Activated CD4-positive, alpha-beta memory T cell treated with anti-CD3 and anti-CD28 coated beads for 36 hours (primary cell): Measurements from ENCODE around the gene UBE3C. TPM values are rescaled to one million over a fixed set of nuclear protein-coding genes. Genes with fewer than 3 reads are reported as not detected.

ENCODE experiments used
- CTCF ChIA-PET: fragments of 350-600 bp; sonication (Branson Sonifier 250); formaldehyde crosslinking; loops from one replicate; lab custom pipeline; 2021; ENCODE audit warnings: antibody characterized with exemption, inconsistent platforms; lab: Charles Lee
- POLR2A ChIA-PET: fragments of 350-600 bp; sonication (Branson Sonifier 250); formaldehyde crosslinking; loops from one replicate; lab custom pipeline; 2021; ENCODE audit warnings: antibody characterized with exemption; lab: Charles Lee
- DNase-seq: peaks from one replicate; pipeline ENCODE4 v3.0.0-alpha.2; 2020
- H3K27ac Mint-ChIP-seq: one replicate; pipeline ENCODE4 v1.8.0; 2021; ENCODE audit warnings: mixed read lengths
- H3K27me3 Mint-ChIP-seq: one replicate; pipeline ENCODE4 v1.8.0; 2021; ENCODE audit warnings: mixed read lengths
- H3K36me3 Mint-ChIP-seq: one replicate; pipeline ENCODE4 v1.8.0; 2021; ENCODE audit warnings: mixed read lengths
- H3K4me1 Mint-ChIP-seq: one replicate; pipeline ENCODE4 v1.8.0; 2021; ENCODE audit warnings: low read depth, mixed read lengths
- H3K4me3 Mint-ChIP-seq: one replicate; pipeline ENCODE4 v1.8.0; 2021; ENCODE audit warnings: mild to moderate bottlenecking, mixed read lengths
- H3K9me3 Mint-ChIP-seq: one replicate; pipeline ENCODE4 v1.8.0; 2021; ENCODE audit warnings: mixed read lengths
- intact Hi-C: fragments of 100-400 bp; cut with micrococcal nuclease; formaldehyde crosslinking; loops from one replicate; pipeline ENCODE4 v1.15.1; 2023
- total RNA-seq, 2 experiments: library from RNA; stranded (reverse); gene quantifications; one replicate each; pipeline ENCODE4 v1.2.3, GENCODE V29; 2021

UBE3C gene
- total RNA-seq, 2 experiments from 2014 or later, result 59.8 to 59.9 TPM

DNA sequence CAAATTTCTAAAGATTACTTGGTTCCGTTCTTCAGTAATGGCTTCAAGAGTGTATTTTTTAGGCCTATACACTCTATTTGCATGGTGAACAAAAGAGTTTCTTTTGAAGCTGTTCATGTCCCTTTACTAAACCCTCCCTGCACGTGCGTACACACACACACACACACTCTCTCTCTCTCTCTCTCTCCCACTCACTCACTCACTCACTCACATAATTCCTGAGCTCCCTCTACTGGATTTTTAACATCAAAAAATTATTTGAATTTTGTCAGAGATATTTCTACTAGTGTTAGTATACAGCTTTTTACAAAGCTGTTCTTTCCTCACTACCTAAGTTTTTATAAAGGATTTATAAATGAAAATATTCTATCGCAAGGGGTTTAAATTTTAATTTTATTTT lies 85.9 kb downstream of the UBE3C start:
- ChIA-PET POLR2A (no interaction called here), CTCF (interaction anchor here (1.2 to 1.4 kb wide), 2 partner anchors 13 to 275 kb away, joined by 3 to 6 read pairs; partner anchors contain the start of gene NOM1)
- no peaks in the 10 kb centered on the region for H3K4me1 Mint-ChIP-seq
- peaks cover 25% of the 10 kb centered on the region for H3K36me3 Mint-ChIP-seq
- H3K4me3 Mint-ChIP-seq, result no peak overlapping the region
- H3K9me3 Mint-ChIP-seq, result no peaks in the 10 kb centered on the region
- DNase-seq, result no peak
- intact Hi-C loops, result no loop called here
- no peak overlapping the region for H3K27ac Mint-ChIP-seq
- no peaks in the 10 kb centered on the region for H3K27me3 Mint-ChIP-seq

GRCh38 chr7:157228864-157229422 lies 90.2 kb downstream of the UBE3C start:
- no peak overlapping the region for H3K4me3 Mint-ChIP-seq
- no peaks in the 10 kb centered on the region for H3K9me3 Mint-ChIP-seq
- DNase-seq, result peak; percentile 35
- intact Hi-C loops, result no loop called here
- no peak overlapping the region for H3K27ac Mint-ChIP-seq
- H3K27me3 Mint-ChIP-seq, result no peaks in the 10 kb centered on the region
- peaks cover 33% of the 10 kb centered on the region for H3K36me3 Mint-ChIP-seq
- CTCF ChIA-PET, result interaction anchor here (1.0 kb wide), 1 partner anchor 45 kb away, joined by 3 read pairs; no protein-coding TSS in a partner anchor
- POLR2A ChIA-PET, result interaction anchor here (0.6 kb wide), 1 partner anchor 68 kb away, joined by 4 read pairs; no protein-coding TSS in a partner anchor
- H3K4me1 Mint-ChIP-seq, result peaks cover 6% of the 10 kb centered on the region

- CTCF ChIA-PET, result interaction anchor here (0.9 kb wide), 1 partner anchor 16 kb away, joined by 4 read pairs; no protein-coding TSS in a partner anchor
- POLR2A ChIA-PET, result no interaction called here
- H3K36me3 Mint-ChIP-seq, result peaks cover 45% of the 10 kb centered on the region
- no peak for DNase-seq
- peaks cover 6% of the 10 kb centered on the region for H3K4me1 Mint-ChIP-seq
- no peak overlapping the region for H3K4me3 Mint-ChIP-seq
- no peak overlapping the region for H3K27ac Mint-ChIP-seq
- no peaks in the 10 kb centered on the region for H3K27me3 Mint-ChIP-seq
- intact Hi-C loops, result loop anchor here (10.0 kb wide), 1 partner anchor 279 kb away; no protein-coding TSS in a partner anchor
- no peaks in the 10 kb centered on the region for H3K9me3 Mint-ChIP-seq
These were observed 95.0 kb downstream of the UBE3C start for GRCh38 chr7:157233677-157234076.

DNA sequence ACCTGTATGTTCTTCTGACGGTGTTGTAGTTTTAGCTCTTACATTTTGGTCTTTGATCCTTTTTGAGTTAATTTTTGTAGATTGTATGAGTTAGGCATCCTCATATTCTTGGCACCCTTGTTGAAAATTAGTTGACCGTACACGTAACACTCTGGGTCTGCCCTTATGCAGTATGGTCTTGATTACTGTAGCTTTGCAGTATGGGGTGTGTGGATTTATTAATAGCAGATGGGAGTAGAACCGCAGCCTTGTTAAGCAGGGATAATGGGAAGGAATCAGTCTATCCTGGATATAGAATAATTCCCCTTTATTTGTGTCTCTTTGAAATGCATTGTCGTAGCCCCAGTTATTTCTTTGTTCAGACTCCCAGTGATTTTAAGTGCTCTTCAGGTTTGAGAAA lies 95.5 kb downstream of the UBE3C start:
- CTCF ChIA-PET, result interaction anchor here (0.9 kb wide), 1 partner anchor 15 kb away, joined by 4 read pairs; no protein-coding TSS in a partner anchor
- H3K9me3 Mint-ChIP-seq, result no peaks in the 10 kb centered on the region
- H3K4me3 Mint-ChIP-seq, result no peak overlapping the region
- DNase-seq, result no peak
- H3K27me3 Mint-ChIP-seq, result no peaks in the 10 kb centered on the region
- no peak overlapping the region for H3K27ac Mint-ChIP-seq
- peaks cover 6% of the 10 kb centered on the region for H3K4me1 Mint-ChIP-seq
- H3K36me3 Mint-ChIP-seq, result peaks cover 44% of the 10 kb centered on the region
- POLR2A ChIA-PET, result no interaction called here
- intact Hi-C loops, result loop anchor here (10.0 kb wide), 1 partner anchor 279 kb away; no protein-coding TSS in a partner anchor

GRCh38 chr7:157235357-157236333 lies 96.9 kb downstream of the UBE3C start:
- CTCF ChIA-PET, result interaction anchor here (0.6 kb wide), 1 partner anchor 10 kb away, joined by 3 read pairs; no protein-coding TSS in a partner anchor
- Mint-ChIP-seq H3K4me3 (no peak overlapping the region), H3K27me3 (no peaks in the 10 kb centered on the region), H3K4me1 (peaks cover 6% of the 10 kb centered on the region), H3K36me3 (peaks cover 45% of the 10 kb centered on the region), H3K27ac (no peak overlapping the region), H3K9me3 (no peaks in the 10 kb centered on the region)
- POLR2A ChIA-PET, result no interaction called here
- no peak for DNase-seq
- intact Hi-C loops, result loop anchor here (10.0 kb wide), 1 partner anchor 281 kb away; no protein-coding TSS in a partner anchor

DNA sequence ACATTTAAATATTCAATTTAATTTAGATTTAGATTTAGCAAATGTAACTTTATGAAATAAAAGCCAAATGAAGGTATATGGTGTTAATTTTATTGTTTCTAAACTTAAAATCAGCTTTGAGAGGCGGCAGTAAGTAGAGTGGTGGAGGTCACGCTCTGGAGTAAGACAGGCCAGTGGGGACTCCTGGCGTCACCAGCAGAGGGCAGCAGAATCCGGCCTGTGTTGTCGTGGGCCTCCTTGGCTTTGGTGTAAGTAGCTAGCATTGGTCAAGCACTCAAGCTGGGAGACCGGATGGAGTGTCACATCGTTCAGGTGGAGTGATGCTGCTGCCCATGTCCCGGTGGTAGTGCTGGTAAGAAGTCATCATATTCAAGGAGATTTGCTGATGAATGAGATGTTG lies 99.4 kb downstream of the UBE3C start:
- Mint-ChIP-seq H3K4me3 (no peak overlapping the region), H3K27me3 (no peaks in the 10 kb centered on the region), H3K4me1 (peaks cover 5% of the 10 kb centered on the region), H3K9me3 (no peaks in the 10 kb centered on the region), H3K36me3 (peaks cover 28% of the 10 kb centered on the region), H3K27ac (no peak overlapping the region)
- ChIA-PET CTCF (interaction anchor here (1.0 to 2.7 kb wide), 3 partner anchors 11 to 101 kb away, joined by 3 to 16 read pairs (median 4); no protein-coding TSS in a partner anchor), POLR2A (no interaction called here)
- DNase-seq, result no peak
- intact Hi-C loops, result loop anchor here (10.0 kb wide), 1 partner anchor 283 kb away; no protein-coding TSS in a partner anchor

DNA sequence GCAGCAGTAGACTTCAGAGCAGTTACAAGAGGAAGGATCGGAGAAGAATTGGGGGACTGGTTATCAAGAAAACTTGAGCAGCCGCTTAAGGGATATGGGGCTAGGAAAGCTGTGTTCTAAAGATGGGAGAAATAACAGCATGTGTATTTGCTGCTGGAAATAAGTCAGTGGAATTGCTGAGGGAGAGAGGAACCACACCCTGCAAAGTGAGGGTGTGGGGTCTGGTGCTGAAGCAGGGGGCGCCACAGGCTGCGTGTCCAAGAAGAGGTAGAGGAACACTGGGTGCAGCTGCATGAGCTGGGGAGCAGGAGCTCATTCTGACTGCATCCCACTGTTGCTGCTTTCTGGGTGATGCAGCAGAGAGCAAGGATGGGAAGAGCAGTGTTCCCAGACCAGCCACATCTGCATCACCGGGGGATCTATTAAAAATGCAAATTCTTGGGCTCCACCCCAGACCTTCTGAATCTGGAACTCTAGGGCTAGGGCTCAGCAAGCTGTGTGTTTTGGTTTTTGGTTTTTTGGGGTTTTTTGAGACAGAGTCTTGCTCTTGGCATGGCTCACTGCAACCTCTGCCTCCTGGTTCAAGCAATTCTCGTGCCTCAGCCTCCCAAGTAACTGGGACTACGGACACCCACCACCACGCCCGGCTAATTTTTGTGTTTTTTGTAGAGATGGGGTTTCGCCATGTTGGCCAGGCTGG lies 101.0 kb downstream of the UBE3C start:
- CTCF ChIA-PET, result interaction anchor here (2.7 kb wide), 1 partner anchor 10 kb away, joined by 16 read pairs; no protein-coding TSS in a partner anchor
- no peak for DNase-seq
- no peaks in the 10 kb centered on the region for H3K27me3 Mint-ChIP-seq
- peak overlapping the region; percentile 2 for H3K27ac Mint-ChIP-seq
- POLR2A ChIA-PET, result no interaction called here
- H3K4me1 Mint-ChIP-seq, result no peaks in the 10 kb centered on the region
- peaks cover 20% of the 10 kb centered on the region for H3K36me3 Mint-ChIP-seq
- intact Hi-C loops, result loop anchor here (10.0 kb wide), 1 partner anchor 285 kb away; no protein-coding TSS in a partner anchor
- H3K4me3 Mint-ChIP-seq, result no peak overlapping the region
- no peaks in the 10 kb centered on the region for H3K9me3 Mint-ChIP-seq

GRCh38 chr7:157241631-157242030 lies 102.9 kb downstream of the UBE3C start:
- Mint-ChIP-seq H3K36me3 (peaks cover 12% of the 10 kb centered on the region), H3K9me3 (no peaks in the 10 kb centered on the region), H3K4me1 (no peaks in the 10 kb centered on the region), H3K27me3 (no peaks in the 10 kb centered on the region), H3K4me3 (no peak overlapping the region), H3K27ac (no peak overlapping the region)
- POLR2A ChIA-PET, result no interaction called here
- CTCF ChIA-PET, result no interaction called here
- intact Hi-C loops, result no loop called here
- no peak for DNase-seq

GRCh38 chr7:157244516-157245294 lies 106.0 kb downstream of the UBE3C start:
- ChIA-PET CTCF (interaction anchor here (0.5 to 1.0 kb wide), 3 partner anchors 8 to 1645 kb away, joined by 3 to 4 read pairs (median 3); no protein-coding TSS in a partner anchor), POLR2A (no interaction called here)
- peaks cover 3% of the 10 kb centered on the region for H3K36me3 Mint-ChIP-seq
- no peak overlapping the region for H3K4me3 Mint-ChIP-seq
- no peak for DNase-seq
- intact Hi-C loops, result no loop called here
- H3K4me1 Mint-ChIP-seq, result no peaks in the 10 kb centered on the region
- H3K9me3 Mint-ChIP-seq, result no peaks in the 10 kb centered on the region
- H3K27ac Mint-ChIP-seq, result no peak overlapping the region
- no peaks in the 10 kb centered on the region for H3K27me3 Mint-ChIP-seq

DNA sequence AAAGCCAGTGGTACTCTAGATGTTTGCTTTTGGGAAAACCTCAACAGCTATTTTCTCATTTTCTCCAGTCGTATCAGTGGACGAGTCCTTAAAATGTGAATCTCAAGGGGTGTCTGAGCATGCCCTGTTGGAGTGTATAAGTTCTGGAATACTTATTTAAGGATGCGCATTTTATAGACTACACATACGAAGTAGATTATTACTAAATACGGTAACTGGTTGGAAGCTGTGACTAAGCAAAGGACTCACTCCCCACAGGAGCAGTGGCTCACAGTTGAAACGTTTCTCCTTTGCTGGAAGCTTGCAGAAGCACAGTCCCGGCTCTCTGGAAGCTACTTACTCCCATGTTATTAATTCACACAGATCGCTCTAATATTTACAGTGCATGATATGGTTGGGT lies 107.3 kb downstream of the UBE3C start:
- CTCF ChIA-PET, result no interaction called here
- Mint-ChIP-seq H3K27me3 (no peaks in the 10 kb centered on the region), H3K36me3 (peaks cover 6% of the 10 kb centered on the region)

GRCh38 chr7:157248659-157249058 lies 109.9 kb downstream of the UBE3C start:
- Mint-ChIP-seq H3K36me3 (peaks cover 17% of the 10 kb centered on the region), H3K9me3 (no peaks in the 10 kb centered on the region), H3K4me1 (no peaks in the 10 kb centered on the region), H3K4me3 (no peak overlapping the region), H3K27me3 (no peaks in the 10 kb centered on the region), H3K27ac (no peak overlapping the region)
- POLR2A ChIA-PET, result no interaction called here
- intact Hi-C loops, result no loop called here
- DNase-seq, result no peak
- CTCF ChIA-PET, result interaction anchor here (0.6 to 2.5 kb wide), 6 partner anchors 10 to 299 kb away, joined by 3 to 16 read pairs (median 6); partner anchors contain the start of gene NOM1

More for the DNA sequence above, 107.3 kb downstream of the UBE3C start:
- no peak for DNase-seq
- Mint-ChIP-seq H3K9me3 (no peaks in the 10 kb centered on the region), H3K27ac (no peak overlapping the region), H3K4me3 (no peak overlapping the region), H3K4me1 (no peaks in the 10 kb centered on the region)
- intact Hi-C loops, result no loop called here
- POLR2A ChIA-PET, result no interaction called here
